Central memory CD4-positive, alpha-beta T cell (primary cell): ENCODE data around the gene SLC5A10.
A peak's percentile ranks its signal among the peaks of the same experiment; 100 is the strongest.
"Not testable (repeated sequence)": the region's sequence is repeated elsewhere in the genome, so short reads cannot be mapped to it uniquely, and the experiment has no call there.

ENCODE experiments used
- DNase-seq: peaks from one replicate; pipeline ENCODE4 v3.0.0; 2022

SLC5A10 gene

GRCh38 chr17:19047510-19047909 lies 95.5 kb downstream of the SLC5A10 start:
- not testable (repeated sequence) for DNase-seq

- DNase-seq = not testable (repeated sequence)
Measured at GRCh38 chr17:19048826-19049225, 96.9 kb downstream of the SLC5A10 start.

- not testable (repeated sequence) for DNase-seq
Measured at GRCh38 chr17:19055447-19055846, 103.5 kb downstream of the SLC5A10 start.

- DNase-seq = not testable (repeated sequence)
Measured at GRCh38 chr17:19062009-19062717, 110.2 kb downstream of the SLC5A10 start.

- DNase-seq = not testable (repeated sequence)
Measured at GRCh38 chr17:19062718-19063325, 110.9 kb downstream of the SLC5A10 start.

GRCh38 chr17:19063326-19063956 lies 111.5 kb downstream of the SLC5A10 start:
- peak; percentile 86 for DNase-seq

- DNase-seq = not testable (repeated sequence)
Measured at GRCh38 chr17:19064378-19064777, 112.4 kb downstream of the SLC5A10 start.

- DNase-seq = not testable (repeated sequence)
Measured at GRCh38 chr17:19070318-19071168, 118.6 kb downstream of the SLC5A10 start.
